Kidney (tissue), 14 donors: ENCODE results near the gene PPP1R17. TPM values are rescaled to one million over a fixed set of nuclear protein-coding genes. Genes with fewer than 3 reads are reported as not detected.

Experiments
- DNase-seq, 5 donors: peaks; one replicate each; pipeline ENCODE4 v3.0.0-alpha.2; 2013 to 2020
- FAIRE-seq: peaks from 2 replicates; lab custom pipeline; 2012; peaks lifted over from hg19 to GRCh38; lab: Jason Lieb, UNC
- H3K27ac ChIP-seq, 2 donors: one replicate each; pipeline ENCODE4 v1.7.0; 2013; ENCODE audit warnings: low read depth in 2 of 2, low read length in 2 of 2, inconsistent platforms in 1 of 2
- H3K27me3 ChIP-seq: one replicate; pipeline ENCODE4 v1.7.1; 2013; ENCODE audit warnings: low read length, inconsistent platforms; ENCODE audit not compliant: control insufficient read depth, insufficient read depth
- H3K36me3 ChIP-seq, 3 donors: one replicate each; pipeline versions ENCODE4 v1.7.0 to v1.7.1; 2013; ENCODE audit warnings: low read length in 3 of 3, control low read depth in 1 of 3, inconsistent platforms in 1 of 3; ENCODE audit not compliant: insufficient read depth in 3 of 3, control insufficient read depth in 2 of 3
- H3K4me1 ChIP-seq, 3 donors: one replicate each; pipeline versions ENCODE4 v1.7.0 to v1.7.1; 2013; ENCODE audit warnings: low read length in 3 of 3, inconsistent platforms in 1 of 3, low read depth in 1 of 3; ENCODE audit not compliant: control insufficient read depth in 2 of 3, insufficient read depth in 2 of 3
- H3K4me3 ChIP-seq, 3 donors: one replicate each; pipeline versions ENCODE4 v1.7.0 to v1.8.1; 2013; ENCODE audit warnings: low read length in 3 of 3, control low read depth in 1 of 3, inconsistent platforms in 1 of 3
- H3K9ac ChIP-seq, 3 donors: one replicate each; pipeline versions ENCODE4 v1.7.0 to v1.7.1; 2013; ENCODE audit warnings: low read length in 3 of 3, control low read depth in 1 of 3, inconsistent platforms in 1 of 3
- H3K9me3 ChIP-seq, 3 donors: one replicate each; pipeline versions ENCODE4 v1.7.0 to v1.7.1; 2013; ENCODE audit warnings: low read length in 3 of 3, control low read depth in 1 of 3, inconsistent platforms in 1 of 3; ENCODE audit not compliant: control insufficient read depth in 2 of 3, insufficient read depth in 1 of 3
- intact Hi-C: fragments of 100-400 bp; cut with DNase I; formaldehyde crosslinking; loops from one replicate; pipeline ENCODE4 v1.11.1; 2022
- polyA plus RNA-seq: library from polyadenylated mRNA; stranded (reverse); fragments of 350-450 nt; fragmentation: Illumina TruSeq; extraction: RNeasy Lipid Tissue Mini Kit (QIAGEN cat#74804); gene quantifications from one replicate; pipeline ENCODE4 v1.2.3, GENCODE V29; 2014; ENCODE audit warnings: low read depth, low replicate concordance; ENCODE audit not compliant: insufficient read depth
- total RNA-seq: library from RNA; stranded (reverse); fragmentation: NEBNext Ultra II Directional; extraction: Animal tissue kit (Norgen Biotek cat#: 25700); gene quantifications from one replicate; pipeline ENCODE4 v1.2.1, GENCODE V29; 2021
- TF ChIP-seq, protein P1 (sequence below): IDR thresholded peaks from 3 replicates; pipeline ENCODE4 v1.5.1; 2012; ENCODE audit warnings: mild to moderate bottlenecking, moderate library complexity, borderline replicate concordance; ENCODE audit not compliant: insufficient read depth; ENCODE audit errors: extremely low read depth
- donor health status: control.
- donor health status: control.
- donor health status: control.
- donor health status: control.
- donor health status: control.
- donor health status: DM: yes; HTN: yes; CAD: no.
- donor health status: Normal renal cell carcinoma (clear cell type).

Gene PPP1R17
- total and polyA plus RNA-seq, 2 donors from 2014 or later, result not detected

DNA sequence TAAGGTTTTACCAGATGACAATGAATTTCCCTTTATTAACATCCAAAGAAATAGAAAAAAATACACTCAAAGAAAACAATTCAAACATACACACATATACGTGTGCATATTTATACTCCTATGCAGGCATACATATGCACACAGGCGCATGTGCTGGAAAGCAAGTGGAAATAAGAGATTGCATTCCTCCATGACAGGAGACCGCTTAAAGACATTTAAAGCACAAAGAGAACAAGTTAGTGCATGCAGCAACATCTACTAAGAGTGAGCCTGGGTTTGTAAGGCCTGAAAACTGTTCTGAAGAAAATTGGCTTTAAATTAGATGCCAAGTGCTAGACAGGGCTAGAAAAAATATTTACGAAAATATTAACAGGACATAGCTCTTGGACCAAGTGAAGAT, 40.1 kb upstream of the PPP1R17 start:
- TF ChIP-seq, protein P1, sequence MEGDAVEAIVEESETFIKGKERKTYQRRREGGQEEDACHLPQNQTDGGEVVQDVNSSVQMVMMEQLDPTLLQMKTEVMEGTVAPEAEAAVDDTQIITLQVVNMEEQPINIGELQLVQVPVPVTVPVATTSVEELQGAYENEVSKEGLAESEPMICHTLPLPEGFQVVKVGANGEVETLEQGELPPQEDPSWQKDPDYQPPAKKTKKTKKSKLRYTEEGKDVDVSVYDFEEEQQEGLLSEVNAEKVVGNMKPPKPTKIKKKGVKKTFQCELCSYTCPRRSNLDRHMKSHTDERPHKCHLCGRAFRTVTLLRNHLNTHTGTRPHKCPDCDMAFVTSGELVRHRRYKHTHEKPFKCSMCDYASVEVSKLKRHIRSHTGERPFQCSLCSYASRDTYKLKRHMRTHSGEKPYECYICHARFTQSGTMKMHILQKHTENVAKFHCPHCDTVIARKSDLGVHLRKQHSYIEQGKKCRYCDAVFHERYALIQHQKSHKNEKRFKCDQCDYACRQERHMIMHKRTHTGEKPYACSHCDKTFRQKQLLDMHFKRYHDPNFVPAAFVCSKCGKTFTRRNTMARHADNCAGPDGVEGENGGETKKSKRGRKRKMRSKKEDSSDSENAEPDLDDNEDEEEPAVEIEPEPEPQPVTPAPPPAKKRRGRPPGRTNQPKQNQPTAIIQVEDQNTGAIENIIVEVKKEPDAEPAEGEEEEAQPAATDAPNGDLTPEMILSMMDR, result no peak
- H3K4me1 ChIP-seq, result no peaks in the 10 kb centered on the region
- intact Hi-C loops, result no loop called here
- H3K9ac ChIP-seq, result no peak overlapping the region
- no peaks in the 10 kb centered on the region for H3K9me3 ChIP-seq
- no peak overlapping the region for H3K27ac ChIP-seq
- no peak for DNase-seq
- no peak overlapping the region for H3K4me3 ChIP-seq
- no peak for FAIRE-seq
- no peaks in the 10 kb centered on the region for H3K36me3 ChIP-seq
- H3K27me3 ChIP-seq, result no peaks in the 10 kb centered on the region

DNA sequence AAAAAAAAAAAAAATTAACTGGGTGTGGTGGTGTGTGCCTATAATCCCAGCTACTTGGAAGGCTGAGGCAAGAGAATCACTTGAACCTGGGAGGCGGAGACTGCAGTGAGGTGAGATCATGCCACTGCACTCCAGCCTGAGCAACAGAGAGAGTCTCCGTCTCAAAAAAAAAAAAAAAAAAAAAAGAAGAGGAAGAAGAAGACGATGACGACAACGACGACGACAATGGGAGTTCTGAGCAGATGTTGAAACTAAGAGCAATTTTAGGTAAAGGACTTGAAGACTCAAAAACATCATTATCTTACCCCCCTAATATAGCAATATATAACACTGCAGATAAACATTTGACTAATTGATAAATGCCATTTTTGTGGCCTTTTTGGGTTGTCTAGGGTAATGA, 39.5 kb upstream of the PPP1R17 start:
- Histone ChIP-seq H3K27me3 (no peaks in the 10 kb centered on the region), H3K4me1 (no peaks in the 10 kb centered on the region), H3K4me3 (no peak overlapping the region), H3K27ac (no peak overlapping the region), H3K9ac (no peak overlapping the region), H3K36me3 (no peaks in the 10 kb centered on the region), H3K9me3 (no peaks in the 10 kb centered on the region)
- DNase-seq, result no peak
- FAIRE-seq, result no peak
- intact Hi-C loops, result no loop called here
- TF ChIP-seq, protein P1, result no peak

DNA sequence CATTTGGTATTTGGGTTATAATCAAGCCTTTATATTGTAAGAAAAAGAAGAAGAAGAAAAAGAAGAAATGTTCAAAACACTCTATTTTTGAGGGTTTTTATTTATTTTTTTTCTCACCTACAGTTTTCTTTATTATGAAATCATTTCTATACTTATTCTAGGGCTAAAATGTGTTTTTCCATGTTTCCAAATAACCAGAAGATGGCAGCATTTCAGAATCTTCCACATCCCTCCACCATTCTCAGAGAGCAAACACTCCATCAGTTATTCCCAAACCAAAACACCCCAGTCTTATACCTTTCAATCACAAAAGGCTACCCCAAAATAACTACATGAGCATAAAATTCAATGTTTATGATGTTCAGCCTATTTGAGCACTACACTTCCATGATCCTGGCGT, 38.7 kb upstream of the PPP1R17 start:
- DNase-seq, result peak in 1 of 5 donors; percentile 13
- FAIRE-seq, result peak; percentile 21

More for the DNA sequence above, 38.7 kb upstream of the PPP1R17 start:
- intact Hi-C loops, result no loop called here
- Histone ChIP-seq H3K27ac (no peak overlapping the region), H3K4me1 (no peaks in the 10 kb centered on the region), H3K9me3 (no peaks in the 10 kb centered on the region), H3K4me3 (no peak overlapping the region), H3K36me3 (no peaks in the 10 kb centered on the region), H3K27me3 (no peaks in the 10 kb centered on the region), H3K9ac (no peak overlapping the region)
- TF ChIP-seq, protein P1, result no peak
